Uterus (tissue), 2 donors: Measurements from ENCODE around the gene CCL16.

Experiments used
- CTCF ChIP-seq, 4 experiments: fragments of 200-600 bp in 2 of 4; fragments of 450-650 bp in 2 of 4; sonication (generic) in 2 of 4; IDR thresholded peaks; one replicate each; pipeline ENCODE4 v1.5.1; 2016 to 2019; ENCODE audit warnings: antibody characterized with exemption in 4 of 4, mild to moderate bottlenecking in 2 of 4, moderate library complexity in 1 of 4
- POLR2A ChIP-seq, 2 donors: fragments of 450-650 bp; IDR thresholded peaks; one replicate each; pipeline ENCODE4 v1.6.1; 2016; ENCODE audit warnings: antibody characterized with exemption in 2 of 2, mild to moderate bottlenecking in 1 of 2, moderate library complexity in 1 of 2

GRCh38 chr17:35942588-35943186 lies 38.6 kb downstream of the CCL16 start:
- no peak for TF ChIP-seq CTCF (IDR thresholded peaks at IDR 0.05)
- TF ChIP-seq POLR2A (IDR thresholded peaks at IDR 0.05), result no peak
